Hepatocyte (in vitro differentiated cells): ENCODE results near the gene CMKLR1. TPM values are rescaled to one million over a fixed set of nuclear protein-coding genes. Genes with fewer than 3 reads are reported as not detected.
A peak's percentile ranks its signal among the peaks of the same experiment; 100 is the strongest.

Source experiments
- DNase-seq: peaks from one replicate; pipeline ENCODE4 v3.0.0-alpha.2; 2016; ENCODE audit warnings: low spot score
- H2AFZ ChIP-seq: fragments of 200-600 bp; sonication (generic); 2 replicates; pipeline ENCODE4 v1.6.0; 2016; ENCODE audit warnings: antibody characterized with exemption, mild to moderate bottlenecking
- H3K27ac ChIP-seq: fragments of 200-600 bp; sonication (generic); 2 replicates; pipeline ENCODE4 v1.5.1; 2016; ENCODE audit warnings: mild to moderate bottlenecking
- H3K27me3 ChIP-seq: fragments of 200-600 bp; sonication (generic); 2 replicates; pipeline ENCODE4 v1.6.1; 2016
- H3K36me3 ChIP-seq: fragments of 200-600 bp; sonication (generic); replicated peaks from 2 replicates; pipeline ENCODE4 v1.5.1; 2016; ENCODE audit warnings: low read depth; ENCODE audit not compliant: insufficient read depth
- H3K4me1 ChIP-seq: fragments of 200-600 bp; sonication (generic); 2 replicates; pipeline ENCODE4 v1.5.1; 2016; ENCODE audit warnings: mild to moderate bottlenecking, moderate library complexity; ENCODE audit not compliant: insufficient read depth
- H3K4me2 ChIP-seq: fragments of 200-600 bp; sonication (generic); 2 replicates; pipeline ENCODE4 v1.6.0; 2016
- H3K4me3 ChIP-seq: fragments of 200-600 bp; sonication (generic); 2 replicates; pipeline ENCODE4 v1.5.1; 2016; ENCODE audit warnings: mild to moderate bottlenecking
- H3K79me2 ChIP-seq: fragments of 200-600 bp; sonication (generic); 2 replicates; pipeline ENCODE4 v1.6.0; 2017; ENCODE audit warnings: mild to moderate bottlenecking
- H3K9me2 ChIP-seq: fragments of 200-600 bp; sonication (generic); replicated peaks from 2 replicates; pipeline ENCODE4 v1.6.0; 2017; ENCODE audit warnings: mild to moderate bottlenecking; ENCODE audit not compliant: insufficient read depth
- H3K9me3 ChIP-seq: fragments of 200-600 bp; sonication (generic); 2 replicates; pipeline ENCODE4 v1.5.1; 2016; ENCODE audit warnings: low read depth, mild to moderate bottlenecking
- H4K20me1 ChIP-seq: fragments of 200-600 bp; sonication (generic); 2 replicates; pipeline ENCODE4 v1.6.0; 2016; ENCODE audit warnings: mild to moderate bottlenecking; ENCODE audit not compliant: insufficient read depth, poor library complexity, severe bottlenecking
- CTCF ChIP-seq: fragments of 200-600 bp; sonication (generic); IDR thresholded peaks from 2 replicates; pipeline ENCODE4 v1.5.1; 2016; ENCODE audit warnings: antibody characterized with exemption, mild to moderate bottlenecking; ENCODE audit not compliant: poor library complexity
- EZH2 ChIP-seq: fragments of 200-600 bp; sonication (generic); IDR thresholded peaks from 2 replicates; pipeline ENCODE4 v1.6.1; 2016; ENCODE audit warnings: antibody characterized with exemption, mild to moderate bottlenecking, borderline replicate concordance
- EZH2phosphoT487 ChIP-seq: fragments of 200-600 bp; sonication (generic); IDR thresholded peaks from one replicate; pipeline ENCODE4 v1.6.1; 2018; ENCODE audit warnings: antibody characterized with exemption, mild to moderate bottlenecking, low read depth, moderate library complexity; ENCODE audit not compliant: unreplicated experiment, severe bottlenecking
- WGBS: methylation state at CpG from one replicate; pipeline ENCODE4 v1.1.6; 2016; ENCODE audit warnings: low lambda C conversion rate; ENCODE audit errors: missing lambda C conversion rate; 5-methylcytosine and 5-hydroxymethylcytosine counted together
- polyA plus RNA-seq: library from polyadenylated mRNA; unstranded; fragments of >200 nt; fragmentation: Nextera tagmentation; extraction: Ambion mirVana; gene quantifications from 2 replicates; pipeline ENCODE4 v1.2.1, GENCODE V29; 2016
- total RNA-seq: library from RNA; depleted of rRNA; stranded (reverse); fragments of >200 nt; gene quantifications from 2 replicates; pipeline ENCODE4 v1.2.3, GENCODE V29; 2014

CMKLR1 gene
- total and polyA plus RNA-seq, 2 experiments from 2014 or later, result 2.2 to 3.1 TPM

- Histone ChIP-seq H3K9me3 (no peaks in the 10 kb centered on the region), H3K4me2 (no peak overlapping the region), H4K20me1 (no peaks in the 10 kb centered on the region), H3K36me3 (no peaks in the 10 kb centered on the region), H3K27me3 (no peaks in the 10 kb centered on the region), H2AFZ (no peak overlapping the region), H3K4me3 (no peak overlapping the region), H3K4me1 (peaks cover 19% of the 10 kb centered on the region), H3K9me2 (no peaks in the 10 kb centered on the region), H3K79me2 (no peaks in the 10 kb centered on the region), H3K27ac (peak overlapping the region; percentile 77)
- DNase-seq, result peak; percentile 55
- no peak for TF ChIP-seq EZH2
- TF ChIP-seq EZH2phosphoT487, result no peak
- TF ChIP-seq CTCF, result no peak
- 45% methylated on average over 7 of the region's 7 CpGs for WGBS
Measured at GRCh38 chr12:108313606-108314351, 25.3 kb downstream of the CMKLR1 start.

GRCh38 chr12:108313241-108313605 is 25.9 kb downstream of the CMKLR1 start:
- Histone ChIP-seq H3K27me3 (no peaks in the 10 kb centered on the region), H3K9me3 (no peaks in the 10 kb centered on the region), H3K36me3 (no peaks in the 10 kb centered on the region), H4K20me1 (no peaks in the 10 kb centered on the region), H2AFZ (no peak overlapping the region), H3K4me1 (peaks cover 19% of the 10 kb centered on the region), H3K4me3 (no peak overlapping the region), H3K9me2 (no peaks in the 10 kb centered on the region), H3K27ac (peak overlapping the region; percentile 77), H3K4me2 (peak overlapping the region; percentile 52), H3K79me2 (no peaks in the 10 kb centered on the region)
- TF ChIP-seq CTCF, result no peak
- TF ChIP-seq EZH2phosphoT487, result no peak
- TF ChIP-seq EZH2, result no peak
- 25% methylated on average over 3 of the region's 3 CpGs for WGBS
- no peak for DNase-seq

GRCh38 chr12:108312693-108313189 is 26.4 kb downstream of the CMKLR1 start:
- Histone ChIP-seq H3K9me2 (no peaks in the 10 kb centered on the region), H2AFZ (no peak overlapping the region), H3K4me1 (peaks cover 19% of the 10 kb centered on the region), H3K4me2 (peak overlapping the region; percentile 52), H3K27me3 (no peaks in the 10 kb centered on the region), H3K9me3 (no peaks in the 10 kb centered on the region), H4K20me1 (no peaks in the 10 kb centered on the region), H3K36me3 (no peaks in the 10 kb centered on the region), H3K4me3 (no peak overlapping the region), H3K79me2 (no peaks in the 10 kb centered on the region), H3K27ac (peak overlapping the region; percentile 77)
- WGBS, result 43% methylated on average over 5 of the region's 5 CpGs
- peak; percentile 70 for DNase-seq
- TF ChIP-seq CTCF, result no peak
- TF ChIP-seq EZH2, result no peak
- TF ChIP-seq EZH2phosphoT487, result no peak
